ENCODE measurements around the gene CCNDBP1.

DNA sequence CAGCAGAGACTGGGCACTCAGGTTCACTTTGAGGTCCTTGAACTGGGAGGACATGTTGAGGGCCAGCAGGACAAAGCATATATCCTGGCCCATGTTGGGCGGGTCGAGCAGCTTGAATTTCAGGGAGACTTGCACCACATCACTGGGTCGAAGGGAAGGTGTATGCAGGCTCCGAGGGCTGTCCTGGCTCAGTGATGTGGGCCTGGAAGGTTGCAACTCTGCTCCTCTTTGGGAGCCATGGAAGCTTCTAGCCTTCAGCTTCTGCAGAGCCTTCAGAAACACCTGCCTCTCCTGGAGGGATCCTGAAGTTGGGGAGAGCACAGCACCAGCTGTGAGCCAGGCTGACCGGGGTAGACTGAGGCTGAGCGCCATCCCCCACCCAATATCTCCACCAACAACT is 50.3 kb downstream of the CCNDBP1 start:
- TF ChIP-seq, protein P1, sequence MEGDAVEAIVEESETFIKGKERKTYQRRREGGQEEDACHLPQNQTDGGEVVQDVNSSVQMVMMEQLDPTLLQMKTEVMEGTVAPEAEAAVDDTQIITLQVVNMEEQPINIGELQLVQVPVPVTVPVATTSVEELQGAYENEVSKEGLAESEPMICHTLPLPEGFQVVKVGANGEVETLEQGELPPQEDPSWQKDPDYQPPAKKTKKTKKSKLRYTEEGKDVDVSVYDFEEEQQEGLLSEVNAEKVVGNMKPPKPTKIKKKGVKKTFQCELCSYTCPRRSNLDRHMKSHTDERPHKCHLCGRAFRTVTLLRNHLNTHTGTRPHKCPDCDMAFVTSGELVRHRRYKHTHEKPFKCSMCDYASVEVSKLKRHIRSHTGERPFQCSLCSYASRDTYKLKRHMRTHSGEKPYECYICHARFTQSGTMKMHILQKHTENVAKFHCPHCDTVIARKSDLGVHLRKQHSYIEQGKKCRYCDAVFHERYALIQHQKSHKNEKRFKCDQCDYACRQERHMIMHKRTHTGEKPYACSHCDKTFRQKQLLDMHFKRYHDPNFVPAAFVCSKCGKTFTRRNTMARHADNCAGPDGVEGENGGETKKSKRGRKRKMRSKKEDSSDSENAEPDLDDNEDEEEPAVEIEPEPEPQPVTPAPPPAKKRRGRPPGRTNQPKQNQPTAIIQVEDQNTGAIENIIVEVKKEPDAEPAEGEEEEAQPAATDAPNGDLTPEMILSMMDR (IDR thresholded peaks at IDR 0.05 in 4 of 5, conservative IDR thresholded peaks at IDR 0.05 in 1 of 5): no peak
- TF ChIP-seq POLR2A (IDR thresholded peaks at IDR 0.05): no peak

Data from gastrocnemius medialis (tissue), 4 donors.